C1 segment of cervical spinal cord (tissue), 14 donors: ENCODE results near the gene GP1BA.

Experiments used
- DNase-seq, 14 donors: peaks; one replicate each; lab custom pipeline; 2025; lab: John Stamatoyannopoulos, UW

GP1BA gene

GRCh38 chr17:4937553-4937952 lies 5.5 kb downstream of the GP1BA start:
- DNase-seq, result no peak

GRCh38 chr17:4938069-4938491 lies 6.0 kb downstream of the GP1BA start:
- no peak for DNase-seq

- no peak for DNase-seq
Observed at GRCh38 chr17:4938688-4939545, 6.8 kb downstream of the GP1BA start.

GRCh38 chr17:4939546-4939795 lies 7.4 kb downstream of the GP1BA start:
- DNase-seq, result no peak

GRCh38 chr17:4939796-4940554 lies 7.9 kb downstream of the GP1BA start, which contains the start of the genes RNF167 and SLC25A11:
Gene RNF167 (plus strand): TSS chr17:4940268. CDS start chr17:4940910, 642 bp downstream.
Gene SLC25A11 (minus strand): TSS chr17:4940046. CDS start chr17:4939910, 136 bp downstream.
- peak; percentile 73 to 99 (median 96) for DNase-seq

GRCh38 chr17:4940555-4941318 lies 8.7 kb downstream of the GP1BA start:
- DNase-seq, result no peak

GRCh38 chr17:4941319-4941610 lies 9.2 kb downstream of the GP1BA start:
- DNase-seq, result no peak

- DNase-seq, result no peak
Observed at GRCh38 chr17:4942760-4943508, 10.9 kb downstream of the GP1BA start.

- no peak for DNase-seq
Observed at GRCh38 chr17:4944163-4944553, 12.1 kb downstream of the GP1BA start.

- no peak for DNase-seq
Observed at GRCh38 chr17:4944554-4945175, 12.6 kb downstream of the GP1BA start.

- peak in 2 of 14 donors; percentile 35 to 56 for DNase-seq
Observed at GRCh38 chr17:4945176-4945943, 13.3 kb downstream of the GP1BA start.

GRCh38 chr17:4945944-4946280 lies 13.8 kb downstream of the GP1BA start:
- no peak for DNase-seq

GRCh38 chr17:4946312-4946976 lies 14.4 kb downstream of the GP1BA start:
- no peak for DNase-seq

GRCh38 chr17:4947010-4947410 lies 14.9 kb downstream of the GP1BA start:
- peak in 2 of 14 donors; percentile 26 to 29 for DNase-seq

- peak in 8 of 14 donors; percentile 16 to 69 (median 55) for DNase-seq
Observed at GRCh38 chr17:4947411-4948165, 15.5 kb downstream of the GP1BA start.

- peak in 13 of 14 donors; percentile 55 to 92 (median 82) for DNase-seq
Observed at GRCh38 chr17:4948166-4948930, 16.3 kb downstream of the GP1BA start, which contains the start of gene PFN1. Gene PFN1 (minus strand): TSS chr17:4948530. CDS start chr17:4948394, 136 bp downstream.

- DNase-seq, result peak in 12 of 14 donors; percentile 55 to 92 (median 80)
Observed at GRCh38 chr17:4948931-4949320, 16.8 kb downstream of the GP1BA start.
